Measurements from ENCODE around the gene ZFYVE1. TPM values are rescaled to one million over a fixed set of nuclear protein-coding genes. Genes with fewer than 3 reads are reported as not detected.
"Not testable (repeated sequence)": the region's sequence is repeated elsewhere in the genome, so short reads cannot be mapped to it uniquely, and the experiment has no call there.

ZFYVE1 gene
- total RNA-seq, 2 donors from 2014 or later = 13.9 to 23.1 TPM

- H3K9me3 Mint-ChIP-seq; DNase-seq (ENCODE audit: low spot score in 2 of 2); H3K27ac Mint-ChIP-seq; ATAC-seq: not testable (repeated sequence)
- peaks cover 9 to 23% of the 10 kb centered on the region in 2 donors for H3K36me3 Mint-ChIP-seq
These were observed 11.4 kb downstream of the ZFYVE1 start for GRCh38 chr14:73015552-73015951.

- H3K9me3 Mint-ChIP-seq = no peaks in the 10 kb centered on the region
- ATAC-seq (peak; percentile 86 to 91), DNase-seq (ENCODE audit: low spot score in 2 of 2) (no peak)
- peak overlapping the region in 1 of 2 donors; percentile 33 for H3K27ac Mint-ChIP-seq
- H3K36me3 Mint-ChIP-seq = peaks cover 9 to 23% of the 10 kb centered on the region in 2 donors
These were observed 12.8 kb downstream of the ZFYVE1 start for GRCh38 chr14:73014105-73014504.

GRCh38 chr14:73011189-73011588 is 15.7 kb downstream of the ZFYVE1 start:
- H3K27ac Mint-ChIP-seq; ATAC-seq; DNase-seq (ENCODE audit: low spot score in 2 of 2); H3K9me3 Mint-ChIP-seq: not testable (repeated sequence)
- peaks cover 9 to 23% of the 10 kb centered on the region in 2 donors for H3K36me3 Mint-ChIP-seq

DNA sequence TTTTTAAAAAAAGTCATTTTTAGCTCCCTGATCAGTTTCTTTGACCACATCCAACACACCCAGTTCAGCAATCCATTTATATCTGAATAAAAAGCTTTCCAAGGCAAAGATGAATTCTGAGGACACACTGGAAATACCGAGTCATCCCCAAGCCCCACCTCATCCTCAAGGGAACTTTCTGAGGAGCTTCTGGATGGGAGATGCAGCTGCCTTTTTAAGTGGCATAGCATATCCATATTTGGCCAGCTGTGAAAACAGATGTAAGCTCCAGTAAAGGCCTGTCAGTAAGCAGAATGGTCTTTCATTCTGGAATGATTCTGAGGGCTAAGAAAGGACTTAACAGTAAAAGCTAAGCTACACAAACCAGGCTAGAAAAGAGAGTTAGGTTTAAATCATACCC is 18.4 kb downstream of the ZFYVE1 start:
- ATAC-seq (no peak), DNase-seq (ENCODE audit: low spot score in 2 of 2) (no peak)
- Mint-ChIP-seq H3K27ac (no peak overlapping the region), H3K36me3 (peaks cover 5 to 12% of the 10 kb centered on the region in 2 donors), H3K9me3 (no peaks in the 10 kb centered on the region)

GRCh38 chr14:73007835-73008234 is 19.1 kb downstream of the ZFYVE1 start:
- no peak for ATAC-seq
- Mint-ChIP-seq H3K9me3 (no peaks in the 10 kb centered on the region), H3K36me3 (peaks cover 3 to 5% of the 10 kb centered on the region in 2 donors), H3K27ac (no peak overlapping the region)
- DNase-seq (ENCODE audit: low spot score in 2 of 2) = no peak

GRCh38 chr14:73004641-73005040 is 22.3 kb downstream of the ZFYVE1 start:
- not testable (repeated sequence) for H3K27ac Mint-ChIP-seq; H3K9me3 Mint-ChIP-seq; H3K36me3 Mint-ChIP-seq; ATAC-seq; DNase-seq (ENCODE audit: low spot score in 2 of 2)

DNA sequence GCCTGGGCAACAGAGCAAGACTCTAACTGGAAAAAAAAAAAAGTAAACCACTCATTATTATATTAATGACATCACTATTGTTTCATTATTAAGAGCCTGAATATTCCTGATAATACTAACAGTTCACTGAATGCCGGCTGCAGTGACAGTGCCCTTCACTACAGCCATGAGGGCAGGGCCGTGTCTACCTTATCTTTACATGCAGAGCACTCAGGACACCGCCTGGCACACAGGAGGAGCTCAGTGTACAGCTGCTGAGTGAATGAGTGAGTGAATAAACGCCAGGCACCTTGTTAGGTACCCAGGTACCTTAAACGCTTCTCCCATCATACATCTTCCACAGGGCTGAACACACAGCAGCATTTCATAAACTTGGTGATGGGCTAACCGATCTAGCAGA is 23.2 kb downstream of the ZFYVE1 start:
- DNase-seq (ENCODE audit: low spot score in 2 of 2) (no peak), ATAC-seq (no peak)
- no peaks in the 10 kb centered on the region for H3K36me3 Mint-ChIP-seq
- H3K9me3 Mint-ChIP-seq = no peaks in the 10 kb centered on the region
- no peak overlapping the region for H3K27ac Mint-ChIP-seq

DNA sequence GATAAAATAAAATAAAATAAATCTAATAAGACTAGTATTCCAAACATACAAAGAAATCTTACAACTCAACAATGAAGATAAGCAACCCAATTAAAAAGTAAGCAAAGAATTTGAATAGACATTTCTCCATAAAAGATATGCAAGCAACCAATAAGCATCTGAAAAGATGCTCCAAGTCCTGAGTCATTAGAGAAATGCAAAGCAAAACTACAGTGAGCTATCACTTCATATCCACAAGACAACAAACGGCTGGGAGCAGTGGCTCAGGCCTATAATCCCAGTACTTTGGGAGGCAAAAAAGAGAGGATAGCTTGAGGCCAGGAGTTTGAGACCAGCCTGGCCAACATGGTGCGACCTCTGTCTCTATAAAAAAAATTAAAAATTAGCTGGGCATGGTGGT is 26.8 kb downstream of the ZFYVE1 start:
- H3K9me3 Mint-ChIP-seq = no peaks in the 10 kb centered on the region
- H3K27ac Mint-ChIP-seq = no peak overlapping the region
- ATAC-seq (no peak), DNase-seq (ENCODE audit: low spot score in 2 of 2) (no peak)
- peaks cover 14 to 18% of the 10 kb centered on the region in 2 donors for H3K36me3 Mint-ChIP-seq

GRCh38 chr14:72999316-72999715 is 27.6 kb downstream of the ZFYVE1 start:
- DNase-seq (ENCODE audit: low spot score in 2 of 2) (no peak), ATAC-seq (no peak)
- no peak overlapping the region for H3K27ac Mint-ChIP-seq
- no peaks in the 10 kb centered on the region for H3K9me3 Mint-ChIP-seq
- peaks cover 14 to 18% of the 10 kb centered on the region in 2 donors for H3K36me3 Mint-ChIP-seq

DNA sequence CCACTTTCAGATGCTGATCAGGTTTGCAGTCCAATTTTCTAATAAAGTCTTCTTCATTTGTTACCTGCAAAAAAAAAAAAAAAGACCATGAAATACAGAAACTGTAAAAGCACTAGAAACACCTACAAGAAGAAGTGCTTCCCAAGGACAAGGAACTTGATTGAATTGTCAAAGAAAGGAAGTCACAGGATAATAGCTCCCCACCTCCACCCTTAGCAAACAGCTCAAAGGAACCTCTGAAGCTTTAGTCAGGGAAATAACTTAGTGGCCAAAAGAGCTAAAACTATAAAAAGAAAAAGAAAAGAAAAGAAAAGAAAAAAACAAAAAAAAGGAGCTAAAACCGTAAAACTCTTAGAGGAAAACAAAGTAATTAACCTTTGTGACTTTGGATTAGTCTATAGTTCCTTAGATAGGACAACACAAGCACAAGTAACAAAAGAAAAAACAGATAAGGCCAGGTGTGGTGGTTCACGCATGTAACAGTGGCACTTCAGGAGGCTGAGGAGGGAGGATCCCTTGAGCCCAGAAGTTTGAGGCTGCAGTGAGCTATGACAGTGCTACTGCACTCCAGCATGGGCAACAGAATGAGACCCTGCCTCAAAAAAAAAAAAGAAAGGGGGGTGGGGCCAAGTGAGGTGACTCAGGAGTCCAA is 28.5 kb downstream of the ZFYVE1 start:
- no peaks in the 10 kb centered on the region for H3K9me3 Mint-ChIP-seq
- DNase-seq (ENCODE audit: low spot score in 2 of 2) (no peak), ATAC-seq (no peak)
- H3K27ac Mint-ChIP-seq = no peak overlapping the region
- peaks cover 14 to 18% of the 10 kb centered on the region in 2 donors for H3K36me3 Mint-ChIP-seq

GRCh38 chr14:72996916-72997315 is 30.0 kb downstream of the ZFYVE1 start:
- ATAC-seq (no peak), DNase-seq (ENCODE audit: low spot score in 2 of 2) (no peak)
- H3K36me3 Mint-ChIP-seq = peaks cover 18 to 19% of the 10 kb centered on the region in 2 donors
- no peaks in the 10 kb centered on the region for H3K9me3 Mint-ChIP-seq
- no peak overlapping the region for H3K27ac Mint-ChIP-seq

DNA sequence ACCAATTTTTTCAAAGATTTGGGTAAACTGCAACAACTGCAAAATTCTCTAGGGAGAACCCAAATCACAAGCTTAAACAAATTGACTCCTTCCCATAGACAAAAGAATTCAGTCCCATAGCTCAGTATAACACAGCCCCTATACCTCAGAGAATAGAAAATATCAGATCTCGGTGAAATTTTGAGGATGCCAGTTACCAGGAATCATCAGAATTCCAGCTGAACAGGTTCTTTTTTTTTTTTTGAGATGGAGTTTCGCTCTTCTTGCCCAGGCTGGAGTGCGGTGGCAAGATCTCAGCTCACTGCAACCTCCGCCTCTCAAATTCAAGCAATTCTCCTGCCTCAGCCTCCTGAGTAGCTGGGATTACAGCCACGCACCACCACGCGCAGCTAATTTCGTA is 36.7 kb downstream of the ZFYVE1 start:
- Mint-ChIP-seq H3K27ac (no peak overlapping the region), H3K36me3 (peaks cover under 1 to 5% of the 10 kb centered on the region in 2 donors), H3K9me3 (no peaks in the 10 kb centered on the region)
- ATAC-seq (no peak), DNase-seq (ENCODE audit: low spot score in 2 of 2) (no peak)

GRCh38 chr14:72986857-72987256 is 40.0 kb downstream of the ZFYVE1 start:
- H3K36me3 Mint-ChIP-seq = peaks cover 6 to 11% of the 10 kb centered on the region in 2 donors
- no peak for DNase-seq (ENCODE audit: low spot score in 2 of 2)
- no peak for ATAC-seq
- H3K9me3 Mint-ChIP-seq = no peaks in the 10 kb centered on the region
- H3K27ac Mint-ChIP-seq = peak overlapping the region in 1 of 2 donors; percentile 68

- no peak for DNase-seq (ENCODE audit: low spot score in 2 of 2)
- no peaks in the 10 kb centered on the region for H3K9me3 Mint-ChIP-seq
- peaks cover 6 to 11% of the 10 kb centered on the region in 2 donors for H3K36me3 Mint-ChIP-seq
- no peak overlapping the region for H3K27ac Mint-ChIP-seq
- peak; percentile 53 to 61 for ATAC-seq
These were observed 40.7 kb downstream of the ZFYVE1 start for GRCh38 chr14:72986214-72986613.

GRCh38 chr14:72982146-72982708 is 44.7 kb downstream of the ZFYVE1 start:
- DNase-seq (ENCODE audit: low spot score in 2 of 2) = no peak
- no peak for ATAC-seq
- no peak overlapping the region for H3K27ac Mint-ChIP-seq
- H3K36me3 Mint-ChIP-seq = peaks cover 6 to 11% of the 10 kb centered on the region in 2 donors
- H3K9me3 Mint-ChIP-seq = no peaks in the 10 kb centered on the region

GRCh38 chr14:72980863-72981262 is 46.0 kb downstream of the ZFYVE1 start:
- DNase-seq (ENCODE audit: low spot score in 2 of 2) = no peak
- ATAC-seq = no peak
- H3K27ac Mint-ChIP-seq = no peak overlapping the region
- peaks cover 6 to 11% of the 10 kb centered on the region in 2 donors for H3K36me3 Mint-ChIP-seq
- no peaks in the 10 kb centered on the region for H3K9me3 Mint-ChIP-seq

GRCh38 chr14:72978856-72979255 is 48.0 kb downstream of the ZFYVE1 start:
- peak overlapping the region in 1 of 2 donors; percentile 79 for H3K27ac Mint-ChIP-seq
- H3K36me3 Mint-ChIP-seq = peaks cover 2 to 3% of the 10 kb centered on the region in 2 donors
- ATAC-seq (no peak), DNase-seq (ENCODE audit: low spot score in 2 of 2) (no peak)
- no peaks in the 10 kb centered on the region for H3K9me3 Mint-ChIP-seq

- H3K9me3 Mint-ChIP-seq = no peaks in the 10 kb centered on the region
- no peaks in the 10 kb centered on the region for H3K36me3 Mint-ChIP-seq
- DNase-seq (ENCODE audit: low spot score in 2 of 2) (no peak), ATAC-seq (no peak)
- peak overlapping the region in 1 of 2 donors; percentile 31 for H3K27ac Mint-ChIP-seq
These were observed 51.1 kb downstream of the ZFYVE1 start for GRCh38 chr14:72975770-72976169.
